Kidney glomerular epithelial cell (primary cell): Measurements from ENCODE around the gene NEO1.

ENCODE experiments used
- DNase-seq: peaks from one replicate; lab custom pipeline; 2025; lab: John Stamatoyannopoulos, UW

Gene NEO1, protein sequence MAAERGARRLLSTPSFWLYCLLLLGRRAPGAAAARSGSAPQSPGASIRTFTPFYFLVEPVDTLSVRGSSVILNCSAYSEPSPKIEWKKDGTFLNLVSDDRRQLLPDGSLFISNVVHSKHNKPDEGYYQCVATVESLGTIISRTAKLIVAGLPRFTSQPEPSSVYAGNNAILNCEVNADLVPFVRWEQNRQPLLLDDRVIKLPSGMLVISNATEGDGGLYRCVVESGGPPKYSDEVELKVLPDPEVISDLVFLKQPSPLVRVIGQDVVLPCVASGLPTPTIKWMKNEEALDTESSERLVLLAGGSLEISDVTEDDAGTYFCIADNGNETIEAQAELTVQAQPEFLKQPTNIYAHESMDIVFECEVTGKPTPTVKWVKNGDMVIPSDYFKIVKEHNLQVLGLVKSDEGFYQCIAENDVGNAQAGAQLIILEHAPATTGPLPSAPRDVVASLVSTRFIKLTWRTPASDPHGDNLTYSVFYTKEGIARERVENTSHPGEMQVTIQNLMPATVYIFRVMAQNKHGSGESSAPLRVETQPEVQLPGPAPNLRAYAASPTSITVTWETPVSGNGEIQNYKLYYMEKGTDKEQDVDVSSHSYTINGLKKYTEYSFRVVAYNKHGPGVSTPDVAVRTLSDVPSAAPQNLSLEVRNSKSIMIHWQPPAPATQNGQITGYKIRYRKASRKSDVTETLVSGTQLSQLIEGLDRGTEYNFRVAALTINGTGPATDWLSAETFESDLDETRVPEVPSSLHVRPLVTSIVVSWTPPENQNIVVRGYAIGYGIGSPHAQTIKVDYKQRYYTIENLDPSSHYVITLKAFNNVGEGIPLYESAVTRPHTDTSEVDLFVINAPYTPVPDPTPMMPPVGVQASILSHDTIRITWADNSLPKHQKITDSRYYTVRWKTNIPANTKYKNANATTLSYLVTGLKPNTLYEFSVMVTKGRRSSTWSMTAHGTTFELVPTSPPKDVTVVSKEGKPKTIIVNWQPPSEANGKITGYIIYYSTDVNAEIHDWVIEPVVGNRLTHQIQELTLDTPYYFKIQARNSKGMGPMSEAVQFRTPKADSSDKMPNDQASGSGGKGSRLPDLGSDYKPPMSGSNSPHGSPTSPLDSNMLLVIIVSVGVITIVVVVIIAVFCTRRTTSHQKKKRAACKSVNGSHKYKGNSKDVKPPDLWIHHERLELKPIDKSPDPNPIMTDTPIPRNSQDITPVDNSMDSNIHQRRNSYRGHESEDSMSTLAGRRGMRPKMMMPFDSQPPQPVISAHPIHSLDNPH (N-terminal part only)

DNA sequence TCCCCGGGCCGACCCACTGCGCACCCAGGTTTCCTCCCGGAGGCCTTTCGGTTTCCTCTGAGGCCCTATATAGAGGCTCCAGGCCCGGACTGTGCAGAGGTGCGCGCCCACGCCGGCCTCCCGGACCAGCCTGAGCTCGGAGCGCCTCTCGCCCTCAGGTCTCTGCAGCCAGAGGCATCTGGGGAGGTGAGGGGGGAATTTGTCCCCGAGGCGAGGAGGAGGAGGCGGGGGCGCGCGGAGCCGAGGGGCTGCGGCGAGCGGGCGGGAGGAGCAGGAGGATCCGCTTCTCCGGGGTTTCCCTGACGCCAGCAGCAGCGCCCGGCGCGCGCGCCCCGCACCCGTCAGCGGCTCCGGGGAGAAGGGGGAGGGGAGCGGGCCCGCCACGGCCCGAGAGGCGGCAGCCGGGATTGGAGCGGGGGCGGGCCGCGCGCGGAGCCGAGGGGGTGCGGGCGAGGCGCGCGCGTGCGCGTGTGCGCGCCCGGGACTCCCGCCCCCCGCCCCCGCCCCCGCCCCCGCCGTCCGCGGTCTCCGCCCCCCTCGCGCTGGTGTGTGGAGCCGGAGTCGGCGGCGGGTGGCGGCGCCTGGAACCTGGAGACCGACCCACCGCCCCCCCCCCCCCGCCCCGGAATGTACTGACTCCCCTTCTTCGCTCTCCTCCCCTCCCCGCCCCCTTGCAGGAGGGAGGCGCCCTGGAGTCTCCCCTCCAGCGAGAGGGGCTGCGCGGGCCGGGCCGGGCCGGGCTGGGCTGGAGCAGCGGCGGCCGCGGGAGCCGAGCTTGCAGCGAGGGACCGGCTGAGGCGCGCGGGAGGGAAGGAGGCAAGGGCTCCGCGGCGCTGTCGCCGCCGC lies at the start of gene NEO1:
Gene NEO1, plus strand, starts transcription at position 657 of the 846 bp plus-strand sequence. CDS start 213 bp downstream, outside the sequence.
- DNase-seq, result peak; percentile 59

DNA sequence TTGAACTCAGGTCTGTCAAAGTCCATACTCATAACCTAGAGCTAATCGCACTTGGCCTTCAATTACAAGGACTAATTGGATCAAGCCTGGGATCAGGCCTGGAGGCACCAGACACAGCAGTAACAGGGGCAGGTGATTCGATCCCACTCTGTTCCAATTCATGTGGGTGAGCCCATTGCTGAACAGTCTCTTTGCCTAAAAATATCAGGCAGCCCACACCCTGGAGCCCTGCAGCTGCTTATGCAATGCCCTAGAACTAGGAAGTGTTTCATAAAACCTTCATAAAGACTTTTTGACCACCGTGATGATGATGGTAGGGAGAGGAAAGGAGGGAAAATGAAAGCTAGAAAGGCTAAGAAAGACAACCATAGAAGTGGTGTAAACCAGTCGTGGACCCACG lies 47.8 kb upstream of the NEO1 start:
- no peak for DNase-seq

DNA sequence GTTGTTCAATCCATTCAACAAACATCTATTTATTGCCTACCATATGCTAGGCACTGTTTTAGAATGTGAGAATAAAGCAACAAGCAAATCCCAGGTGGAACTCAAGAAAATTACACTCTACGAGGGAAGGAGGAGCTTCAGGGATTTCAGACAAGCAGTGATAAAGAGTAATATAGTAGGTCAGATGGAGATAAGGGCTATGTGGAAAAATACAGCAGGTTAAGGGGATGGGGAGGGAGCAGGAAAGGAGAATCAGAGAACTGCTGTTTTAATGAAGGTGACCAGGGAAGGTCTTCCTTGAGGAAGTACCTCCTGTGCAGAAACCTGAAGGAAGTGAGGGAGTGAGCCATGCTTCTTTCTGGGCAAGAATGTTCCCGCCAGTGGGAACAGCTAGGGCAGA lies 47.2 kb upstream of the NEO1 start:
- DNase-seq, result no peak

DNA sequence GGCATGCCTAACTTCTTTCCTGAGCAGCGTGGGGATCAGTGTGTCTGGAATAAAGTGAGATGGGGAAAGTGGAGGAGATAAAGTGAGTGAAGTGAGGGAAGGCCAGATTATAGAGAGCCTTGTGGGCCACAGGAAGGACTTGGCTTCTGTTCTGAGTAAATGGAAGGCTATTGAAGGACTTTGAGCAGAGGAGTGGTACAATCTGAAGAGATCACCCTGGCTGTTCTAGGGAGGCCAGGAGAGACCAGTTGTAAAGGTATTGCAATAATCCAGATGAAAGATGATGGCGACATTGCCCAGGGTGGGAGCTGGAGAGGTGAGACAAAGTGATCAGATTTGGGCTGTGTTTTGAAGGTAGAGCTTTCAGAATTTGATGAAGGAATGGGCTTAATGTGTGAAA lies 46.8 kb upstream of the NEO1 start:
- DNase-seq, result no peak

DNA sequence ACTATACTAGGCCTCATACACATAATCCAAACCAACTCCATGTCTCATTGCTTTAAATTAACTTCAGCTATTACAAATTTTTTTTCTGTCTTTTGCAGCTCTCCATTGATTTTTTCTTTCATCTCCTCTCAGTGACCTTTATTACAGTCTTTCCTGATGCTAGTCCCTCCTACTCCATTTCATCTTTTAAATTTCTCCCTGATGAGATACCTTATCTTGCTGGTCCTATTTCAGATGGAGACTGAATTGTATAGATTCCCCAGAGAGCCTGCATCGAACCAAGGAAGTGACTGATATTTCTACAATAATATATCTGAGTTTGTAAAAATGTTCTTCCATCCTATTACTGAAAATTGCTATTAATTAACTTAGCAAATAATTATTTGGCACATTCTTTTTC lies 45.7 kb upstream of the NEO1 start:
- no peak for DNase-seq

DNA sequence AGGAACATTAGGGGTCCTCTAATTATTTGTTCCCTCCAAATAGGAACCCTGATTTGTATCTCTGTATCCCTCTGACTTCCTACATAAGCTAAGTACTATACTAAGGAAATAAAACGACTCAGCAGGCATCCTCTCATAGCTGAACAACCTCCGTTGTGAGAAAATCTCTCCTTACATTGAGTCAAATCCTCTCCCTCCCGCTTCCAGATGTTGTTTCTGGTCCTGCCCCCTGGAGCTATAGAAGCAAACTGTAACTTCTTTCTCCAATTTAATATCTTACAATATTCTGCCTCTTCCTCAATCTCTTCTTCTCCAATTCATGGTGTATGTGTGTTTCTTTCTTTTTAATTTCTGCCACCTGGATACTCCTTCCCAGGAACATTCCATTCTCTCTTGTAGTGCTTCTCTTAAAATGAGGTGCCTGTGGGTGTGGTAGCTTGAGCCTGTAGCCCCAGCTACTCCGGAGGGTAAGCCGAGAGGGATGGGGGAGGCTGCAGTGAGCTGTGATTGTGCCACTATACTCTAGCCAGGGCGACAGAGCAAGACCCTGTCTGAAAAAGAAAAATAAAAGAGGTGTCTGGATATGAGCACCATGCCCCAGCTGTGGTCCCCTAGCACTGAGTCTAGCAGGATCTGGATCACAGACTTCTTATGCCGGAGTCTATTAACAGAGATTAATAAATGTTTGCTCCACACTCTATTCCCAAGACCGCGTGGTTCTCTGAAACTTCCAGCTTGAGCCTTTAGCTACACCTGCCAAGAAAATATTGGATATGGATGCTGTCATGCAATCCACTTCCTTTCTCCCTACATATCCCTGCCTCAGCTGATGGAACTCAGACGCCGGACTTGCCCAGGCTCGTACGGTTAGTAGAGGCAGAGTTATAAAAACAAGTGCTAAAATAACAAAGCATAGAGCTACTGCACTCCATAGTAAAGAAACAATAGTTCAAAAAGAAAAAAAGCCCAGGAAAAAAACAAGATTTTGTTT lies 42.9 kb upstream of the NEO1 start:
- DNase-seq, result no peak

DNA sequence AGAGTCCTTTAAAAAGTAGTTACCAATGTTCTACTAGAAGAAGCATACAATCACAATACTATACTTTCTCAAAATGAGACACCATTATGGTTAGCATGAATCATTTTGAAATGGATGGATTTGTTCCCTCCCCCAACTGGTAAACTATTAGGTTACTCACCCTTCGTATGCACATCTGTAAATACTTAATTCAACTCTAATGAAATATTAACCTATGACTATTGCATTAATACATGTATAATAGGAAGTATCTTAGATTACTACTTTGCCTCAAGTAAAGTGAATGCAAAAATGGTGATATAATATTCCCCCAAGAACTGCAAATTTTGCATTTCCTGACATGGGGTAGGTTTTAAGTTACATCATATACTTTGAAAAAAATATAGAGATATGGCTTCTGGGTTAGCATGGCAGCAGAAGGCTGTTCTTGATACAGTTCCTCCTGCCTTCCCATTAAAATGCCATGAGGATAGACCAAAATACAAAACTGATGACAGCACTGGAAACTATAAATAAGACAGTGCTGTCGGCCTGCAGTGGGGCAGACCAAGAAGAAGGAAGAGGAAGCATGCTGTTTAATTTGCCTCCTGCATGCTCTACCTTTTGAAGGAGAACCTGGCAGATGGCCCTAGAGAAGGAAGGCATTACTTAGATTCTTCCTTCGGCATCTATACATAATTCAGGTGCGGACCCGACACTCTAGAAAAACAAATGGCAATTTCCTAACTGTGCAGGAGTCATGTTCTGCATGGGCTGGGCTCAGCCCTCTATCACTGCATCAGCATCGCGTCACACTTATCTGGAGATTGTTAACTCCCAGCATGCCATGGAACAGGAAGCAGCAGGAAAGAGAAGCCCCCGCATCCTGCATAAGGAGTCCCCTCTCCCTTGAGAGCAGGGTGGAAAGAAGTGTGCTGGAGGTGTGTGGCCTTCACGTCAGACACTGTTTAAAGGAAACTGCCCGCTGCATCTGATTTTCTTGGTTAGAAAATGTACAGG lies 41.8 kb upstream of the NEO1 start:
- peak; percentile 34 for DNase-seq

DNA sequence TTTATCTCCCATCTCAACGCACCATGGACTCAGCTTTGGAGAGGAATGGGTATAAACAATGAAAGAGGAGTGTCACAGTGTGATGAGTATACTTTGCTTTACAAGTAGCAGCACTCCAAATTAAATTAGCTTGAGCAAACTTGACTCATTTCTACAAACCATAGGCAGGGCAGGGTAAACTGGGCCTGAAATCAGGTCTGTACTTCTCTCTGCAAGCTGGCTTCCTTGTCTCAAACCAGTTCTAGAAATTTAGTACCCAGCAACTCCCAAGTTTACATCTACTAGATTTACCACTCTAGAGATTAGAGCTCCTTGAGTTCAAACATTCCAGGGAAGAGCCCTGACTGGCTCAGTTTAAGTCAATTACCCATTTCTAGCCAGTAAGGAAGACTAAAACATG lies 37.4 kb upstream of the NEO1 start:
- no peak for DNase-seq

DNA sequence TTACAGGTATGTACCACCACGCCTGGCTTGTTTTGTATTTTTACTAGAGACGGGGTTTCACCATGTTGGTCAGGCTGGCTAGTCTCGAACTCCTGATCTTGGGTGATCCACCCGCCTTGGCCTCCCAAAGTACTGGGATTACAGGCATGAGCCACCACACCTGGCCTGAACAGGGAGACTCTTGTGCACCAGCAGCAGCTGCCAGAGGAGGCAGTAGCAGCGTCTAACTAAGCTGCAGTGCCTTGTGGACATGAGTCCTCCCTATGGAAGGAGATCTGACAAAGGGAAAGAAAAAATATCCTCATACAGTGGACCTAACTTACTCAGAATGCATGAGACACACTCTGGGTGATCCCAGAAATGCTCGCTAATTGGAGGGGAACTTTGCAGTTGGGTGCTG lies 36.8 kb upstream of the NEO1 start:
- DNase-seq, result no peak

DNA sequence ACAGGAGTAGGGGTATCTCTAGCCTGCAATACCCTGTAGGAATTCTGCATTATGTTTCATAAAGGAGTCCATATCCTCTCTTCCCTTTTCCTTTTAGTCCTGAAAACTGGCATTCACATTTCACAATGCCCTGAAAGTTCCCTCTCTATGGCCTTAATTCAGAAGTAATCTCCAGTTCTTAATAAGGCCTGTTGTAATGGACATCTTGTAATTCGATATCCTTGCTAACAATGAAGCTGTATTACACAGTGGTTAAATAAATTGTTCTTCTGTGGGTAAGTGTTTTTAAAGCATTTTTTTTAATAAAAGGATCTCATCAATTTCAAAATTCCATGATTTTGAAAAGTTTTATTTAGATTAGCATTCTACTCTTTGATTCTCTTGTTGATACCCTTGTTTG lies 34.3 kb upstream of the NEO1 start:
- no peak for DNase-seq

DNA sequence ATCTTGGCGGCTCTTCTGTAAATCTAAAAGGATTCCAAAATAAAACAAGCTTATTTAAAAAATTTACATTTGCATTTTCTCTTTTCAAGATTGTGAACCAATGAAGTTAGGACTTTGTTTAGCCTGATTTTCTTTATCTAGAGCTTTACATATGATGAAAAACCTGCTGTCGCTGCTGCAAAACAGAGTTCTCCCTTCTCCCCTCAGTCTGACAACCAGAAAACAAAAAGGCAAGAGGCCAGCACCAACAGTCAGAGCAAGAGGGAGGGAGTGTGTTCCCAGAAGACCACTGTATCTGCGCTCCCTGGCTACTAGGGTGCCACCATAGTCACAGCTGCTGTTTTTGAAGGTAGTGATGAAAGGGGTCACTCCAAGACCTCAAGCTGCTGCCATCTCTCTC lies 33.1 kb upstream of the NEO1 start:
- no peak for DNase-seq

DNA sequence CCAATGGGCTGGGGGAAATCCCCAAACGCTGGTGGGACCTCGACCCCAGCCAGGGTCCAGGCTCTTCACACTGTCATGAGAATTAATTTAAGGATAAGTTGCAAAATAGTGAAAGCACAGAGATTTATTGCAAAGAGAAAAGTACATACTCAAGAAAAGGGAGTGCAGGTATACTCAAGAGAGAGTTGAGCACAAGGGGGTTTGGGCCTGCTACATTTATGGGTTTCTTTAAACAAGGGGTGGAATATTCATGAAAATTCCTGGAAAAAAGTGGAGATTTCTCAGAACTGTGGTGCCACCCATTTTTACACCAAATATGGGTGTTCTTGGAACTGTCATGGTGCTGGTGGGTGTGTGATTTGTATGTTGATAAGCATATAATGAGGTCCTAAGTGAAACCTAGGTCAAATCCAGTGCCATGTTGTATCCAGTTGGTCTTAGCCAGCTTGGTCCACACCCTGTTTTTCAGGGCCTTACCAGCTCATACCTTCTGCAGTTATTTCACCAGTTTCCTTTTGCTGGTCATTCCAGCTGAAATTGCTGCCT lies 32.6 kb upstream of the NEO1 start:
- no peak for DNase-seq

DNA sequence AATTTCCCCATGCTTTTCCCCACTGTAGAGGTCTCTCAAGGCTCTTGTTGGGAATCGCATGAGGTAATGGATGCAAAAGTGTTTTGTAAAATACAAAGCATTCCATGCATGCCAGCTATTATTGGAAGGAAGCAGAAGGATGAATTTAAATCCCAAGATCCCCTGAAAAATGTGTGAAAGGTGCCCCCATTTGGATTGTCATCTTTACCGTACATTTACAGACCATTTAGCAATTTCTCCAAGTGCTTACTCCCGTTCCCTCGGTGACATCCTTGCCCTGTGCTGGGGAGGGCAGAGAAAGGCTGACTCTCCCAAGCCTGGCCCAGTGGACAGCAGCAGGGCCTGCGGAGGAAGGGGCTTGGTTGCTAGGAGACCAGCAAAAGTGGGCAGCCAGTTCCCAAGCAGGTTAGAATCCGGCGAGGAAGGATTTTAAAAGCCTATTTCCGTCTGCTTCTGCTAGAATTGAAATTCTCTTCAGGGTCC lies 31.1 kb upstream of the NEO1 start:
- no peak for DNase-seq

DNA sequence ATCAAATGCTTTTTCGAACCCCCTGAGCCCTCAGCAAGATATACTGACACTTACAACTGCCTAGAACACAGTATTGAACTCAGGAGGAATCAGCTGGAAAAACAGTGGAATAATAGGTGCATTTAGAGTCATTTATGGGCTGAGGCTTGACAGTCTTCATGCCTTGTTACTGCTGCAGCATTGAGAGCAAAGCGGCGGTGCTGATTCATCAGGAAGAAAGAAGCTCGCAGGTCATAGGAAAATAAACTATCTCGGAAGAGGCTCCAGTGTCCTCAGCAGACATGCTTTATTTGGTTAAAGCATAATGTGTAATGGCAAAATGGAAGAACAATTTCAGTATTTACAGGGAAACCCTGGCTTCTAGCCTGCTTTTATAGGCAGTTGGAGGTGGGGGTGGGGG lies 30.1 kb upstream of the NEO1 start:
- DNase-seq, result no peak

DNA sequence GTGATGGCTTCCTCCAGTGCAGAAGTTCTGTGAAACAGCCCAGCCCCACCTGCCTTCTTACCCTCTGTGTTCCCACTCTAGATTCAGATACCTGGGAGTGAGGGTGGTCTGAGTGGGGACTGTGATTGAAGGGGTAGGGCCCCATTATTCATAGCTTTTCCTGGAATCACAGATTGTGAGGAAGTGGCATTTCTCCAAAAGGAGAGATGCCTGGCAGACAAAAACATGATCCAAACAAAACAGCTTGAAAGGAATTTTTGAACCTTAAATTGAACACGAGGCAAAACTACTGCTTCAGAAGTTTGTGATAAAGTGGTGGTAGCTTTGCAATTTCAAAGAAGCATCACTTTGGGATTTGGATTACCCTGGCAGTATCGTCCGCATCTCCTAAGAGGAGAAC lies 29.2 kb upstream of the NEO1 start:
- no peak for DNase-seq

DNA sequence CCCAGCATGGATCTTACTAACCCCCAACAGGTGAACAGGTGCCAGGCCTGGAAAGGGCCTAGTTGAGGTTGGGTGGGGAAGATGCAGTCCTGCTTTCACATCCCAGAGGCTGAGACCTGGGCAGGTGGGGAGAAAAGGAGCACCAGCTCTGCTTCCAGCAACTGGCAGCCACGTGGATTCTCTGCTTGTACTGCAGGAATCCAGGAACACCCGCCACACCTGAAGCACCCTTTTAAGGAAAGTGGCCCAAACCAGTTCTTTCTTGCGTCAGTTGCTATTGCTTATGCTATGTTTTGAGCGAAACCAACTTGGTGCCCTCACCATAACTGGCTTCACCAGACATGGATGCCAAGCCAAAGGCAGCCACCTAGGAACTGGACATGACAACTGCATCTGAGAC lies 28.1 kb upstream of the NEO1 start:
- DNase-seq, result no peak

DNA sequence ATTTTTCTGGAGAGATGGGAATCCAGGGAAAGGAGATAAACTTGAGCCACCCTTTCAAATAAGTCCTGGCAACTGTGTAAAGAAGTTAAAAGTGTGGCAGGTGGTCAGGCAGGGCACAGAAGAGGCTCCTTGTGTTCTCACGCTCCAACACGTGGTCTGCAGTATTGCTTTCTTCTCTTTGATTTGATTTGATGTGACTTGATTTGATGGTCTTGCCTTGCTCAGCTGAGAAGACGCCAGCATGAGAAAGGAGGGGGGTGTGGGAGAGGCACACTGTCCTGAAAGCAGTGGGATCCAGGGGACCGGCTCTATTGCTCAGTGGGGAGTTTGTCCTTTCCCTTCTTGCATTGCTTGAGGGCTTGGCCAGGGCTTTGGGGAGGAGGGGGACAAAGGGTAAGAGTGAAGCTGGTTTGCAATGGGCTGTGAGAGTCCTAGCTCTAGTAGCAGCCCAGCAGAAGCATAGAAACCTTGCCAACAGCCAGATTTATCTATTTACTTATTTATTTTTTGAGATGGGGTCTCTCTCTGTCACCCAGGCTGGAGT lies 25.7 kb upstream of the NEO1 start:
- DNase-seq, result no peak

DNA sequence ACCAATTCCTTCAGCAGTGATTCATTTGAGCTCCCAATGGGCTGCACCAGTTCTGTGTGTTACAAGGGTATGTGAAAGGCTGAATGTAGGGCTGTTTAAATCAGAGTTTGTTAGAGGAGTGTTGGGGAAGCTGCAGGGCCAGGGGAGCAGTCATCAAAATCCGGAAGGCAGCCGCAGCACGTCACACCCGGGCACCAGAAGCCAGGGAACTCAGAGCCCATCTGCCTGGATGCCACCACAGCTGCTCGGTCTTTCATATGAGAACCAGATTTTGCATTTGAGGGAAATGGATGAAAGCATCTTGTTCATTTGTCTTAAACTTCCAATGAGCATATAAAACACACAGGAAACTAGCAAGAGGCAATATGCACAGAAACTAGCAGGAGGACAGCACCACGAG lies 24.2 kb upstream of the NEO1 start:
- DNase-seq, result no peak
